Nephron (organoid): ENCODE results near the gene OLFM2.
"Not testable (repeated sequence)": the region's sequence is repeated elsewhere in the genome, so short reads cannot be mapped to it uniquely, and the experiment has no call there.

Source experiments
- H3K27ac Mint-ChIP-seq, 3 experiments: 2 replicates each; pipeline ENCODE4 v1.8.0; 2020; ENCODE audit warnings: mixed read lengths in 3 of 3, mild to moderate bottlenecking in 2 of 3, moderate library complexity in 1 of 3
- H3K27me3 Mint-ChIP-seq: 2 replicates; pipeline ENCODE4 v1.8.0; 2021; ENCODE audit warnings: low read depth, mild to moderate bottlenecking, moderate library complexity, mixed read lengths
- H3K36me3 Mint-ChIP-seq: 2 replicates; pipeline ENCODE4 v1.8.0; 2020; ENCODE audit warnings: low read depth, mixed read lengths
- H3K4me1 Mint-ChIP-seq: 2 replicates; pipeline ENCODE4 v1.8.0; 2020; ENCODE audit warnings: mixed read lengths
- H3K4me3 Mint-ChIP-seq, 3 experiments: 2 replicates each; pipeline ENCODE4 v1.8.0; 2020; ENCODE audit warnings: mild to moderate bottlenecking in 3 of 3, mixed read lengths in 3 of 3, moderate library complexity in 2 of 3
- H3K9me3 Mint-ChIP-seq: 2 replicates; pipeline ENCODE4 v1.8.0; 2020; ENCODE audit warnings: mixed read lengths
- CTCF ChIP-seq, 3 experiments: fragments of 200-600 bp; sonication (generic); IDR thresholded peaks; one replicate each; pipeline ENCODE4 v1.5.0; 2021; ENCODE audit warnings: antibody characterized with exemption in 3 of 3; ENCODE audit not compliant: unreplicated experiment in 3 of 3

OLFM2 gene

GRCh38 chr19:9828551-9829063, 107.7 kb downstream of the OLFM2 start:
- TF ChIP-seq CTCF (IDR thresholded peaks at IDR 0.05; ENCODE audit: unreplicated experiment in 3 of 3): no peak
- Mint-ChIP-seq H3K9me3 (no peaks in the 10 kb centered on the region), H3K27ac (peak overlapping the region in 1 of 3 experiments; percentile 27), H3K36me3 (peaks cover 25% of the 10 kb centered on the region), H3K4me1 (peaks cover 25% of the 10 kb centered on the region), H3K4me3 (peak overlapping the region; percentile 99 to 100 (median 99)), H3K27me3 (no peaks in the 10 kb centered on the region)

GRCh38 chr19:9827289-9828238, 108.8 kb downstream of the OLFM2 start, which contains the start of gene UBL5:
TSS of gene UBL5 (plus strand) at chr19:9827918. CDS start at chr19:9828338, 420 bp downstream.
- peaks cover 32% of the 10 kb centered on the region for H3K4me1 Mint-ChIP-seq
- TF ChIP-seq CTCF (IDR thresholded peaks at IDR 0.05; ENCODE audit: unreplicated experiment in 3 of 3): no peak
- H3K27me3 Mint-ChIP-seq: no peaks in the 10 kb centered on the region
- H3K36me3 Mint-ChIP-seq: peaks cover 25% of the 10 kb centered on the region
- peak within 1 kb of the TSS; percentile 77 to 93 (median 88) for H3K27ac Mint-ChIP-seq
- no peaks in the 10 kb centered on the region for H3K9me3 Mint-ChIP-seq
- peak within 1 kb of the TSS; percentile 99 to 100 (median 99) for H3K4me3 Mint-ChIP-seq

- H3K27me3 Mint-ChIP-seq: no peaks in the 10 kb centered on the region
- TF ChIP-seq CTCF (IDR thresholded peaks at IDR 0.05; ENCODE audit: unreplicated experiment in 3 of 3): no peak
- H3K36me3 Mint-ChIP-seq: peaks cover 12% of the 10 kb centered on the region
- H3K4me3 Mint-ChIP-seq: peak overlapping the region; percentile 48 to 84 (median 73)
- peak overlapping the region; percentile 69 to 78 (median 74) for H3K27ac Mint-ChIP-seq
- no peaks in the 10 kb centered on the region for H3K9me3 Mint-ChIP-seq
- H3K4me1 Mint-ChIP-seq: peaks cover 37% of the 10 kb centered on the region
Measured at GRCh38 chr19:9823816-9824215, 112.5 kb downstream of the OLFM2 start.

GRCh38 chr19:9820034-9820433, 116.3 kb downstream of the OLFM2 start:
- H3K27me3 Mint-ChIP-seq, H3K9me3 Mint-ChIP-seq: not testable (repeated sequence)
- H3K36me3 Mint-ChIP-seq: peaks cover 24% of the 10 kb centered on the region
- H3K4me3 Mint-ChIP-seq: peak overlapping the region; percentile 95 to 97 (median 95)
- peak overlapping the region; percentile 79 to 96 (median 93) for H3K27ac Mint-ChIP-seq
- H3K4me1 Mint-ChIP-seq: peaks cover 30% of the 10 kb centered on the region

GRCh38 chr19:9819596-9819909, 116.8 kb downstream of the OLFM2 start:
- Mint-ChIP-seq H3K36me3 (peaks cover 29% of the 10 kb centered on the region), H3K27me3 (no peaks in the 10 kb centered on the region)
- no peak for TF ChIP-seq CTCF (IDR thresholded peaks at IDR 0.05; ENCODE audit: unreplicated experiment in 3 of 3)

GRCh38 chr19:9818734-9819595, 117.3 kb downstream of the OLFM2 start, which contains the start of gene FBXL12:
TSS of gene FBXL12 (minus strand) at chr19:9819079. CDS start at chr19:9818813, 266 bp downstream.
- peak within 1 kb of the TSS; percentile 79 to 96 (median 93) for H3K27ac Mint-ChIP-seq
- H3K4me1 Mint-ChIP-seq: peaks cover 30% of the 10 kb centered on the region
- H3K27me3 Mint-ChIP-seq: no peaks in the 10 kb centered on the region

More at GRCh38 chr19:9819596-9819909, 116.8 kb downstream of the OLFM2 start:
- Mint-ChIP-seq H3K4me3 (peak overlapping the region; percentile 95 to 97 (median 95)), H3K9me3 (peaks cover 9% of the 10 kb centered on the region), H3K27ac (peak overlapping the region; percentile 79 to 96 (median 93)), H3K4me1 (peaks cover 30% of the 10 kb centered on the region)

More at GRCh38 chr19:9818734-9819595, 117.3 kb downstream of the OLFM2 start, which contains the start of gene FBXL12:
- Mint-ChIP-seq H3K4me3 (peak within 1 kb of the TSS; percentile 95 to 97 (median 95)), H3K9me3 (peaks cover 9% of the 10 kb centered on the region), H3K36me3 (peaks cover 31% of the 10 kb centered on the region)
- no peak for TF ChIP-seq CTCF (IDR thresholded peaks at IDR 0.05; ENCODE audit: unreplicated experiment in 3 of 3)
